ENCODE results near the gene ZMAT5. TPM values are rescaled to one million over a fixed set of nuclear protein-coding genes. Genes with fewer than 3 reads are reported as not detected.

ZMAT5 gene
- total RNA-seq, 6 donors from 2014 or later = 9.4 to 24.4 (median 22.4) TPM

- ATAC-seq (ENCODE audit: low FRiP score in 2 of 2) (no peak), DNase-seq (peak in 1 of 2 donors; percentile 72)
- H3K9me3 ChIP-seq = no peaks in the 10 kb centered on the region
- 1% methylated on average over 22 of the region's 115 CpGs; no CpG with 5 or more reads in 1 of the 2 donors for WGBS, 2 donors
- H3K4me3 ChIP-seq = peak within 1 kb of the TSS in 3 of 4 donors; percentile 20 to 29 (median 23)
- peaks cover 0 to 36% (median 17%) of the 10 kb centered on the region in 4 donors for H3K27me3 ChIP-seq
- H3K36me3 ChIP-seq = no peaks in the 10 kb centered on the region
- peaks cover 9 to 18% (median 11%) of the 10 kb centered on the region in 4 donors for H3K4me1 ChIP-seq
- no peak within 1 kb of the TSS for H3K27ac ChIP-seq
- TF ChIP-seq POLR2A (IDR thresholded peaks at IDR 0.05) (no peak), EP300 (IDR thresholded peaks at IDR 0.05) (no peak), POLR2AphosphoS5 (IDR thresholded peaks at IDR 0.05) (no peak), CTCF (IDR thresholded peaks at IDR 0.05) (no peak)
Measured at GRCh38 chr22:29719899-29720645, 46.7 kb downstream of the ZMAT5 start, which contains the start of gene CABP7. TSS of gene CABP7 (plus strand) at chr22:29720003. CDS start at chr22:29720425, 422 bp downstream.

- ATAC-seq (ENCODE audit: low FRiP score in 2 of 2) (no peak), DNase-seq (no peak)
- WGBS, 2 donors = 49% methylated on average over 13 to 21 of the region's 24 CpGs
- H3K4me1 ChIP-seq = peaks cover 9 to 18% (median 11%) of the 10 kb centered on the region in 4 donors
- no peak overlapping the region for H3K27ac ChIP-seq
- peaks cover 0 to 36% (median 17%) of the 10 kb centered on the region in 4 donors for H3K27me3 ChIP-seq
- H3K4me3 ChIP-seq = peak overlapping the region in 2 of 4 donors; percentile 4 to 23
- TF ChIP-seq EP300 (IDR thresholded peaks at IDR 0.05) (no peak), POLR2A (IDR thresholded peaks at IDR 0.05) (no peak), POLR2AphosphoS5 (IDR thresholded peaks at IDR 0.05) (no peak), CTCF (IDR thresholded peaks at IDR 0.05) (no peak)
- H3K36me3 ChIP-seq = no peaks in the 10 kb centered on the region
- no peaks in the 10 kb centered on the region for H3K9me3 ChIP-seq
Measured at GRCh38 chr22:29718949-29719898, 47.6 kb downstream of the ZMAT5 start.

- H3K9me3 ChIP-seq = no peaks in the 10 kb centered on the region
- no peak overlapping the region for H3K4me3 ChIP-seq
- peaks cover 9 to 18% (median 11%) of the 10 kb centered on the region in 4 donors for H3K4me1 ChIP-seq
- TF ChIP-seq POLR2AphosphoS5 (IDR thresholded peaks at IDR 0.05) (no peak), EP300 (IDR thresholded peaks at IDR 0.05) (no peak), POLR2A (IDR thresholded peaks at IDR 0.05) (no peak), CTCF (IDR thresholded peaks at IDR 0.05) (no peak)
- ATAC-seq (ENCODE audit: low FRiP score in 2 of 2) = no peak
- peaks cover 0 to 36% (median 17%) of the 10 kb centered on the region in 4 donors for H3K27me3 ChIP-seq
- 85 to 88% methylated on average over 10 to 11 of the region's 11 CpGs for WGBS, 2 donors
- H3K27ac ChIP-seq = no peak overlapping the region
- no peak for DNase-seq
- no peaks in the 10 kb centered on the region for H3K36me3 ChIP-seq
Measured at GRCh38 chr22:29717789-29718188, 49.0 kb downstream of the ZMAT5 start.

- Histone ChIP-seq H3K27ac (no peak overlapping the region), H3K9me3 (no peaks in the 10 kb centered on the region), H3K4me3 (no peak overlapping the region), H3K27me3 (peaks cover 0 to 36% (median 17%) of the 10 kb centered on the region in 4 donors), H3K4me1 (peaks cover 9 to 18% (median 11%) of the 10 kb centered on the region in 4 donors), H3K36me3 (no peaks in the 10 kb centered on the region)
- DNase-seq = peak in 1 of 2 donors; percentile 36
- no peak for TF ChIP-seq POLR2AphosphoS5 (IDR thresholded peaks at IDR 0.05)
- no peak for TF ChIP-seq CTCF (IDR thresholded peaks at IDR 0.05)
- no peak for TF ChIP-seq POLR2A (IDR thresholded peaks at IDR 0.05)
- TF ChIP-seq EP300 (IDR thresholded peaks at IDR 0.05) = no peak
- 68 to 78% methylated on average over 14 to 16 of the region's 16 CpGs for whole genome bisulfite sequencing, 2 donors
- ATAC-seq (ENCODE audit: low FRiP score in 2 of 2) = peak in 1 of 2 donors; percentile 75
Measured at GRCh38 chr22:29716814-29717545, 49.8 kb downstream of the ZMAT5 start.
